Measurements from ENCODE around the gene TAF1L.
"Not testable (repeated sequence)": the region's sequence is repeated elsewhere in the genome, so short reads cannot be mapped to it uniquely, and the experiment has no call there.

TAF1L gene

DNA sequence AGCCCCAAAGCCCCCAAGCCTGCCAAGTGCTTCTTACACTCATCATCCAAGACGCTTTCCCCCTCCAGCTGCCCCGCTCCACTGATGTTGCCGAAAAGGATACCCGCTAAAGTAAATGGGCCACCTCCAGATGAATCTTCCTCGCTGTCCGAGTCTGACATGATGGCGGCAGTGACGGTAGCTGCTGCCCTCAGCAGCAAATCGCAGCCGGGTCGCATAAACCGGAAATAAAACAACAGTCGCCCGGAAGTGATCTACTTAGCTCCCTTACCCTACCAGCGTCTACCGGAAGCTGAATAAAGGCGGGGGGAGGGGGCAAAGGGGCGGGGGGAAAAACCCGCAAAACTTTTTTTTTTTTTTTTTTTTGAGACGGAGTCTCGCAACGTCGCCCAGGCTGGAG lies at the start of gene TAF1L:
Gene TAF1L, minus strand, starts transcription at position 308 of the 400 bp plus-strand sequence. Its CDS starts 90 bp downstream, at position 218.
- H3K27ac Mint-ChIP-seq = no peak within 1 kb of the TSS
- no peak within 1 kb of the TSS for H3K4me3 Mint-ChIP-seq
- peaks cover 11% of the 10 kb centered on the region for H3K27me3 Mint-ChIP-seq
- no peak for DNase-seq
- no peak for ATAC-seq
- no peaks in the 10 kb centered on the region for H3K4me1 Mint-ChIP-seq
- peaks cover 0 to 6% of the 10 kb centered on the region in 2 donors for H3K9me3 Mint-ChIP-seq

DNA sequence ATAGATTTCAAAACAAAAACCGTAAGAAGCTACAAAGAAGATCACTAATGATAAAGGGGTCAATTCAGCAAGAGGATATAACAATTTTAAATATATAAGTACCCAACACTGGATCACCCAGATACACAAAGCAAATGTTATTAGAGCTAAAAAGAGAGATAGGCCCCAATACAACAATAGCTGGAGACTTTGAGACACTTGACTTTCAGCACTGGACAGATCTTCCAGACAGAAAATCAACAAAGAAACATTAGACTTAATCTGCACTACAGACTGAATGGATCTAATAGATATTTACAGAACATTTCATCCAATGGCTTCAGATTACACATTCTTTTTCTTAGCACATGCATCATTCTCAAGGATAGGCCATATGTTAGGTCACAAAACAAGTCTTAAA lies 46.3 kb upstream of the TAF1L start:
- Mint-ChIP-seq H3K4me1 (no peaks in the 10 kb centered on the region), H3K4me3 (no peak overlapping the region), H3K9me3 (peaks cover 15 to 18% of the 10 kb centered on the region in 2 donors), H3K27ac (no peak overlapping the region), H3K27me3 (peaks cover 23% of the 10 kb centered on the region)
- DNase-seq = no peak
- ATAC-seq = no peak

DNA sequence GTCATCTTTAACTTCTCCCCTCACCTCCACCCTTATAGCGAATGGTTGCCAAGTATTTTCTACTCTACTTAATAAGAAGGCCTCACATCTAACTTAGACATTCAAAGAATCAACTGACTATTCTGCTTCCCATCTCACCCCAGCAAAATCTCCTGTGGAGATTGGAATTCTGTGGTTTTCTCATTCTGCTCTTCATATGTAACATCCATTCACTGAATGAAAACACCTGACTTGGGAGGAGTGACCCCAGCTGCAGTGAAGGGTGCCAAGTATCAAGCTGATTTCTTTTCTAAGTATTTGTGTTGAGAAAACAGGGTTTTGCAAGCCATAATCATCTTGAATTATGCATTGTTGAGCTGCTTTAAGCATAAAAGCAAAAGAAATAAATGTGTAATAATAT lies 42.5 kb upstream of the TAF1L start:
- Mint-ChIP-seq H3K4me1 (no peaks in the 10 kb centered on the region), H3K4me3 (no peak overlapping the region)
- no peak for ATAC-seq

DNA sequence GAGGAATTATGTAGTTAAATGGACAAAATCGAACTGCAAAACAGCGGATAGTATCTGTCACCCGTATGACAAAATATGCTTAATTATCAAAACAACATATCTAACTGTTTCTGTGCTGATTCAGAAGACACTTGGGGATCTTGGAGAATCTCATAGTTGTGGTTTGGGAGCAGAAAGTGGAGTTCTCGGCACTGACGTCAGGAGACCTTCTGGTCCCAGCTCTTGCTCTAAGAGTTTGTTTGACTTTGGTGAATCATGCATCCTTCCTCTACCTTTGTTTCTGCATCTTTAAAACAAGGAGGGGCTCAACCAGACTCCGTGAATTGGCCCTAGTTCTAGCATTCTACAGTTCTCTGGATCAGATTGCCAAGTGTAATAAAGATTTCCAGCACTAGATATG lies 37.0 kb upstream of the TAF1L start:
- Mint-ChIP-seq H3K27ac (no peak overlapping the region), H3K4me3 (no peak overlapping the region), H3K4me1 (no peaks in the 10 kb centered on the region), H3K9me3 (no peaks in the 10 kb centered on the region), H3K27me3 (peaks cover 6% of the 10 kb centered on the region)
- ATAC-seq (no peak), DNase-seq (no peak)

More for the DNA sequence above, 42.5 kb upstream of the TAF1L start:
- H3K9me3 Mint-ChIP-seq = peaks cover 0 to 8% of the 10 kb centered on the region in 2 donors
- DNase-seq = no peak
- peaks cover 15% of the 10 kb centered on the region for H3K27me3 Mint-ChIP-seq
- H3K27ac Mint-ChIP-seq = no peak overlapping the region

- no peak overlapping the region for H3K27ac Mint-ChIP-seq
- no peaks in the 10 kb centered on the region for H3K9me3 Mint-ChIP-seq
- H3K4me3 Mint-ChIP-seq = no peak overlapping the region
- peak; percentile 7 for ATAC-seq
- DNase-seq = no peak
- H3K27me3 Mint-ChIP-seq = no peaks in the 10 kb centered on the region
- H3K4me1 Mint-ChIP-seq = no peaks in the 10 kb centered on the region
Observed at GRCh38 chr9:32671333-32671732, 35.9 kb upstream of the TAF1L start.

DNA sequence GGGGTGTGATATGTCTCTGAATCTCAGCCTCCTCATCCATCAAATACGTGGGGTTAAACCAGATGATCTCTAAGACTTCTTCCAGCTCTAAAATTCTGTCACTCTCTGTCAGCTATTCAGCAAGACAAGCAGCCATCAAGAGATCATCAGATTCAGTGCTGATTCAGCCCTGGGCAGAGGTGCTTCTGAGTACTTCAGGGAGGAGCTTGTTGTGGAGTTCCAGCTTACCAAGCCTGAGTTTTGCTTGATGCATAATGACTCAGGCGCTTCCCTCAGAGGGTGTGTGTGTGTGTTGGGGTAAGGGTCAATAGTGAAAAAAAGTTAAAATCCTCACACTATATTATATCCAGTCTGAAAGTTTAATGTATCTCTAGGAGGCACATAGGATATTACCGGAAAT lies 29.6 kb upstream of the TAF1L start:
- Mint-ChIP-seq H3K4me1 (no peaks in the 10 kb centered on the region), H3K27ac (no peak overlapping the region), H3K27me3 (peaks cover 10% of the 10 kb centered on the region), H3K4me3 (no peak overlapping the region), H3K9me3 (peaks cover 0 to 9% of the 10 kb centered on the region in 2 donors)
- ATAC-seq = no peak
- no peak for DNase-seq

DNA sequence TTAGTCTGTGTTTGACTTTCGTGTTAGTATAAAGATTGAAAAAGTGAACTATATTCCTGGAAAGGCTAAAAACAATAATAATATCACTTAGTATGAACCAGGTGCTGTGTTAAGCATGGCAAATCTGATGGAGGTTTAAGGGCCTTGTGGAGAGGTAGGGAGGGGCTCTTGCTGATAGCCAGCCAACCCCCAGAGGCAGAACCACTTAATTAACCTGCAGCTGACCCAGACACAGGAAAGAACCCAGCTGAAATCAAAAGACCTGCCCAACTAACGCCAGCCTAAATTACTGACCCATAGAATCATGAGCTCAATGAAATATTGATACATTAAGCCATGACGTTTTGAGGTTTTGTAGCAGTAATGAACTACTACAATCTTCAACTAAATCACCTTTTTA lies 28.3 kb upstream of the TAF1L start:
- DNase-seq (no peak), ATAC-seq (no peak)
- H3K4me1 Mint-ChIP-seq = no peaks in the 10 kb centered on the region
- no peak overlapping the region for H3K27ac Mint-ChIP-seq
- H3K9me3 Mint-ChIP-seq = peaks cover 0 to 9% of the 10 kb centered on the region in 2 donors
- no peak overlapping the region for H3K4me3 Mint-ChIP-seq
- H3K27me3 Mint-ChIP-seq = peaks cover 10% of the 10 kb centered on the region

GRCh38 chr9:32647671-32648070 lies 12.2 kb upstream of the TAF1L start:
- H3K4me1 Mint-ChIP-seq = no peaks in the 10 kb centered on the region
- no peak overlapping the region for H3K4me3 Mint-ChIP-seq
- H3K9me3 Mint-ChIP-seq = peaks cover 0 to 2% of the 10 kb centered on the region in 2 donors
- peaks cover 43% of the 10 kb centered on the region for H3K27me3 Mint-ChIP-seq
- no peak overlapping the region for H3K27ac Mint-ChIP-seq
- no peak for ATAC-seq
- DNase-seq = no peak

- Mint-ChIP-seq H3K27ac (no peak overlapping the region), H3K4me1 (no peaks in the 10 kb centered on the region), H3K9me3 (no peaks in the 10 kb centered on the region), H3K27me3 (peaks cover 42% of the 10 kb centered on the region), H3K4me3 (no peak overlapping the region)
- ATAC-seq (no peak), DNase-seq (no peak)
Observed at GRCh38 chr9:32644698-32645097, 9.2 kb upstream of the TAF1L start.

DNA sequence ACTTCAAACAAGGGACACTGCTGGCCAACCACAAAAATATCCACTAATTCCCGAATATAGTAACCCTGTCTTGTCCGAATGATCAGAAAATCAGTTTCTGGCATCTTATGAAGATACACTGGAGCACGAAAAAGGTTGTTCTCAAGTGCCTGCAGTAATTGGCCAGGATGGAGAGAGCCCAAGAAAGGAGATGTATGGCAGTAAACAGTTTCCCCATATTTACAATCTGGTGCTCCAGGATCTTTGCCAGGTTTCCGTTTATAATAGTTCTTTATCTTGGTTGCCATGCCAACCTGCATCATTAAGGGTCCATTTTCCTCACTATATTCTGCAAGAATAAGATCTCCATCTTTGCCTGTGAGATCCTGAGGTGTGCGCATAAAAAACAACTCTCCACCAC lies 2.3 kb downstream of the TAF1L start:
- not testable (repeated sequence) for H3K27me3 Mint-ChIP-seq, H3K4me3 Mint-ChIP-seq, H3K27ac Mint-ChIP-seq, DNase-seq, H3K4me1 Mint-ChIP-seq, H3K9me3 Mint-ChIP-seq, ATAC-seq

GRCh38 chr9:32631991-32632390 lies 3.5 kb downstream of the TAF1L start:
- peaks cover 0 to 6% of the 10 kb centered on the region in 2 donors for H3K9me3 Mint-ChIP-seq
- no peak overlapping the region for H3K4me3 Mint-ChIP-seq
- no peaks in the 10 kb centered on the region for H3K4me1 Mint-ChIP-seq
- H3K27ac Mint-ChIP-seq = no peak overlapping the region
- no peaks in the 10 kb centered on the region for H3K27me3 Mint-ChIP-seq
- no peak for DNase-seq
- no peak for ATAC-seq

DNA sequence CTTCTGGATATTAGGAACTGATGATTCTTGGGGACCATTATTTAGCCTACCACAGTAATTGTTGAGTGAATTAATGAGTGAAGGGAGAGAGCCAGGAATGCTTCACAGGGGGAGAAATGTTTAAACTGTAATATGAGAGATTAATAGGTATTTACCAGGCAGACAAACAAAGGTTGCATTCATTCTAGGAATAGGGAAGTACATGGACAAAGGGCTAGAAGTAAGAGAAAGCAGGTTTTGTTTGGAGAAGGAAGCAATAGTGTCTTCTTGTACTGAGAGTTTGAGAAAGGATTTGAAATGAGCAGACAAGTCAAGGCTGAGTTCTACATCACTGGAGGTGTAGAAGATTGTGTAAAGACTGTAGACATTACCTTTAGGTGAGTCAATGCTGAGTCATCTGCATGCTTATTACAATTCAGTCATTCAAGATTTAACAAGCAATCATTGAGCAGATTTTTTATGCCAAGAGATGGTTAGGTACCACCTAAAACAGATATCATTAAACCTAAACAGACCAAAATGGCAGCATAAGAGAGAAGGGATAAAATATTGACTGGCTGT lies 8.0 kb downstream of the TAF1L start:
- Mint-ChIP-seq H3K9me3 (no peaks in the 10 kb centered on the region), H3K4me1 (no peaks in the 10 kb centered on the region), H3K27me3 (no peaks in the 10 kb centered on the region), H3K27ac (no peak overlapping the region), H3K4me3 (no peak overlapping the region)
- no peak for ATAC-seq
- DNase-seq = no peak

- Mint-ChIP-seq H3K4me1 (no peaks in the 10 kb centered on the region), H3K4me3 (no peak overlapping the region), H3K27ac (no peak overlapping the region), H3K27me3 (peaks cover 4% of the 10 kb centered on the region), H3K9me3 (no peaks in the 10 kb centered on the region)
- no peak for ATAC-seq
- no peak for DNase-seq
Observed at GRCh38 chr9:32625320-32625719, 10.1 kb downstream of the TAF1L start.

DNA sequence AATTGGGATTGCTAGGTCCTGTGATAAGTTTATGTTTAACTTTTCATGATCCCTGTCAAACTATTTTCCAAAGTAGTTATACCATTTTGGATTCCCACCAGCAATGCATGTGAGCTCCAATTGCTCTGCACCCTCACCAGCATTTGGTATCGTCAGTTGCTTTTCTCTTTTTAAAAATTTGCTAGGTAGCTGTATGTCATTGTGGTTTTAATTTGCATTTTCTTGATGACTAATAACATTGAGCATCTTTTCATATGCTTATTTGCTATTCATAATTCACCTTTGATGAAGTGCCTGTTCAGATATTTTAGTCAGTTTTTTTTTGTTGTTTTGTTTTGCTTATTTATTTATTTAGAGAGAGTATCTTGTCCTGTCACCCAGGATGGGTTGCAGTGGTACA lies 12.5 kb downstream of the TAF1L start:
- Mint-ChIP-seq H3K27ac (no peak overlapping the region), H3K27me3 (peaks cover 16% of the 10 kb centered on the region), H3K4me3 (no peak overlapping the region), H3K9me3 (no peaks in the 10 kb centered on the region), H3K4me1 (no peaks in the 10 kb centered on the region)
- no peak for ATAC-seq
- DNase-seq = no peak

DNA sequence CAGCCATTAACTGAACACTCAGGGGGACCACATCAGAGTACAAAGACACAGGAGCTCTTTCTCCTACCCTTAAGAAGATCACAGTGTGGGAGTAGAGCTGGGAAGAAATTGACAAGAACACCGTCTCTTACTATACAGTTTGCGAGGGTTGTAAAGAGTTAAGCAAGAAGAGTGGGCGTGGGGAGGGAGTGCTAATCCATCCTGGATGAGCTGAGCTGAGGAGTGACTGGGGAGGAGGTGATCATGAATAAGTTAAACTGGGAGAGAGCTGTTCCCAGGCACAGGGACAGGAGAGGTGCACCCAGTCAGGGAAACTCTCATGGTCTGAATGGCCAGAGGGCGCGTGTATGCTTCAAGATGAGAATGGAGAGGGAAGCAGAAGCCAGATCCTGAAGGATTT lies 17.2 kb downstream of the TAF1L start:
- no peaks in the 10 kb centered on the region for H3K4me1 Mint-ChIP-seq
- no peak overlapping the region for H3K27ac Mint-ChIP-seq
- no peak for ATAC-seq
- DNase-seq = no peak
- H3K4me3 Mint-ChIP-seq = no peak overlapping the region
- H3K9me3 Mint-ChIP-seq = no peaks in the 10 kb centered on the region
- H3K27me3 Mint-ChIP-seq = peaks cover 35% of the 10 kb centered on the region

GRCh38 chr9:32606811-32607210 lies 28.7 kb downstream of the TAF1L start:
- Mint-ChIP-seq H3K9me3 (peaks cover 0 to 4% of the 10 kb centered on the region in 2 donors), H3K27ac (no peak overlapping the region), H3K27me3 (peaks cover 11% of the 10 kb centered on the region), H3K4me3 (no peak overlapping the region), H3K4me1 (peaks cover 14% of the 10 kb centered on the region)
- ATAC-seq (no peak), DNase-seq (no peak)
